A549 (cell line): ENCODE measurements around the gene EPB41L4A. TPM values are rescaled to one million over a fixed set of nuclear protein-coding genes. Genes with fewer than 3 reads are reported as not detected.

Experiments used
- ATAC-seq, 2 experiments: fragments of 200-7000 bp in 1 of 2; fragments of >200 bp in 1 of 2; cut with Nextera tagmentation in 1 of 2; cut with Tn5 transposase in 1 of 2; 3 replicates each; pipeline versions ENCODE4 v1.8.0 to v1.9.1; 2018 to 2020; ENCODE audit warnings: mild to moderate bottlenecking in 1 of 2, moderate library complexity in 1 of 2
- CTCF ChIA-PET: fragments of 300-600 bp; sonication (Branson Sonifier 250); formaldehyde crosslinking; extraction: SDS; loops from one replicate; lab custom pipeline; 2021; ENCODE audit warnings: antibody characterized with exemption, inconsistent platforms; lab: Yijun Ruan, JAX
- POLR2A ChIA-PET: fragments of 350-600 bp; formaldehyde crosslinking; extraction: SDS; loops from one replicate; lab custom pipeline; 2021; ENCODE audit warnings: antibody characterized with exemption, inconsistent platforms; lab: Yijun Ruan, JAX
- DNase-seq, 2 experiments: peaks; one replicate each; pipeline versions ENCODE4 v3.0.0 to v3.0.0-alpha.2; 2011 to 2016; ENCODE audit warnings: low read depth in 1 of 2, low spot score in 1 of 2
- FAIRE-seq: peaks from 2 replicates; lab custom pipeline; 2011; peaks lifted over from hg19 to GRCh38; lab: Jason Lieb, UNC
- H3K27ac ChIP-seq, 2 experiments: fragments of >200 bp; sonication (Bioruptor Twin); formaldehyde crosslinking; 3 replicates each; pipeline ENCODE4 v1.5.1; 2016 to 2017
- H3K4me1 ChIP-seq: fragments of >200 bp; sonication (Bioruptor Twin); formaldehyde crosslinking; 3 replicates; pipeline ENCODE4 v1.6.1; 2016
- H3K4me2 ChIP-seq: fragments of >200 bp; sonication (Bioruptor Twin); formaldehyde crosslinking; 3 replicates; pipeline ENCODE4 v1.6.1; 2016
- H3K4me3 ChIP-seq: fragments of >200 bp; sonication (Bioruptor Twin); formaldehyde crosslinking; 3 replicates; pipeline ENCODE4 v1.5.1; 2016
- H3K9me3 ChIP-seq: fragments of >200 bp; sonication (Bioruptor Twin); formaldehyde crosslinking; 3 replicates; pipeline ENCODE4 v1.6.1; 2016
- CBX2 ChIP-seq: fragments of 200-600 bp; sonication (generic); IDR thresholded peaks from 2 replicates; pipeline ENCODE4 v1.6.1; 2016; ENCODE audit warnings: low read depth, mild to moderate bottlenecking, borderline replicate concordance
- EP300 ChIP-seq, 2 experiments: fragments of >200 bp; sonication (Bioruptor Twin); formaldehyde crosslinking; IDR thresholded peaks; 2 replicates in 1 of 2; 3 replicates in 1 of 2; pipeline ENCODE4 v1.6.1; 2016 to 2017
- ESRRA ChIP-seq: fragments of 150-350 bp; IDR thresholded peaks from 2 replicates; pipeline ENCODE4 v1.6.1; 2014; ENCODE audit warnings: mild to moderate bottlenecking, low read length, borderline replicate concordance
- FOSL2 ChIP-seq, 2 experiments: fragments of 450-650 bp in 1 of 2; fragments of >200 bp in 1 of 2; sonication (Bioruptor Twin) in 1 of 2; formaldehyde crosslinking; IDR thresholded peaks; 2 replicates each; pipeline versions ENCODE4 v1.5.0 to v1.6.1; 2016 to 2020; ENCODE audit warnings: mild to moderate bottlenecking in 1 of 2, moderate library complexity in 1 of 2
- HDAC2 ChIP-seq: fragments of 200-600 bp; sonication (generic); IDR thresholded peaks from 2 replicates; pipeline ENCODE4 v1.6.1; 2016
- JUN ChIP-seq, 2 experiments: fragments of >200 bp; sonication (Bioruptor Twin); formaldehyde crosslinking; IDR thresholded peaks; 2 replicates in 1 of 2; 3 replicates in 1 of 2; pipeline ENCODE4 v1.6.1; 2016 to 2017
- MAFK ChIP-seq: fragments of 450-650 bp; IDR thresholded peaks from 2 replicates; pipeline ENCODE4 v1.6.1; 2014; ENCODE audit not compliant: partially characterized antibody
- NFE2L2 ChIP-seq: fragments of 150-350 bp; conservative IDR thresholded peaks from 2 replicates; pipeline ENCODE4 v1.6.1; 2014; ENCODE audit warnings: low read length
- NPAS2 ChIP-seq: fragments of 250-450 bp; sonication (Bioruptor Pico); IDR thresholded peaks from 2 replicates; pipeline ENCODE4 v1.8.0; 2022; ENCODE audit warnings: mild to moderate bottlenecking, moderate library complexity, borderline replicate concordance
- PHF8 ChIP-seq: fragments of 200-600 bp; sonication (generic); IDR thresholded peaks from 2 replicates; pipeline ENCODE4 v1.6.1; 2016; ENCODE audit warnings: low read depth, mild to moderate bottlenecking, antibody characterized with exemption, moderate library complexity, borderline replicate concordance
- POLR2A ChIP-seq: IDR thresholded peaks from 2 replicates; pipeline ENCODE4 v1.6.1; 2012; ENCODE audit warnings: mild to moderate bottlenecking, low read length
- POLR2AphosphoS2 ChIP-seq: conservative IDR thresholded peaks from 2 replicates; pipeline ENCODE4 v1.6.1; 2012; ENCODE audit warnings: low read length, improper control_type of control experiment, inconsistent platforms
- RFX5 ChIP-seq: fragments of 450-650 bp; IDR thresholded peaks from 2 replicates; pipeline ENCODE4 v1.7.1; 2014; ENCODE audit warnings: antibody characterized with exemption, mild to moderate bottlenecking, moderate library complexity
- SMC3 ChIP-seq: fragments of >200 bp; sonication (Bioruptor Twin); formaldehyde crosslinking; IDR thresholded peaks from 3 replicates; pipeline ENCODE4 v1.6.1; 2018; ENCODE audit warnings: inconsistent platforms
- TFCP2L1 ChIP-seq: fragments of 250-450 bp; sonication (Bioruptor Pico); IDR thresholded peaks from 2 replicates; pipeline ENCODE4 v1.5.0; 2021; ENCODE audit warnings: mild to moderate bottlenecking
- ZFP36 ChIP-seq: fragments of 450-650 bp; IDR thresholded peaks from 2 replicates; pipeline ENCODE4 v1.6.1; 2014; ENCODE audit warnings: borderline replicate concordance; ENCODE audit not compliant: partially characterized antibody
- WGBS: methylation state at CpG from one replicate; pipeline ENCODE4 v1.1.6; 2017; ENCODE audit errors: missing lambda C conversion rate; 5-methylcytosine and 5-hydroxymethylcytosine counted together
- polyA plus RNA-seq, 4 experiments: library from polyadenylated mRNA; depleted of rRNA in 3 of 4; stranded (reverse); fragments of >200 nt; fragmentation: RNase III in 1 of 4; extraction: RNeasy Plus Mini Kit Qiagen cat#74134 plus additional on column Dnase treatment in 1 of 4; gene quantifications; 2 replicates in 3 of 4; 3 replicates in 1 of 4; pipeline ENCODE4 v1.2.3, GENCODE V29; 2011 to 2017
- TF ChIP-seq, protein P1 (sequence below): fragments of >200 bp; sonication (Bioruptor Twin); formaldehyde crosslinking; IDR thresholded peaks from 2 replicates; pipeline ENCODE4 v1.6.1; 2016
- TF ChIP-seq, protein P2 (sequence below): IDR thresholded peaks from 2 replicates; pipeline ENCODE4 v1.6.1; 2012
- TF ChIP-seq, protein P3 (sequence below): fragments of >200 bp; sonication (Bioruptor Twin); formaldehyde crosslinking; IDR thresholded peaks from 3 replicates; pipeline ENCODE4 v1.6.1; 2016
- TF ChIP-seq, protein P4 (sequence below): fragments of 250-450 bp; sonication (Bioruptor Pico); IDR thresholded peaks from 2 replicates; pipeline ENCODE4 v1.5.0; 2021; ENCODE audit warnings: mild to moderate bottlenecking, moderate library complexity, borderline replicate concordance
- TF ChIP-seq, protein P5 (sequence below): fragments of >200 bp; sonication (Bioruptor Twin); formaldehyde crosslinking; IDR thresholded peaks from 3 replicates; pipeline ENCODE4 v1.5.1; 2016

EPB41L4A gene
- polyA plus RNA-seq, 2 of the 4 experiments (the other 2 are of a cell fraction), result 1.3 to 4.4 TPM

DNA sequence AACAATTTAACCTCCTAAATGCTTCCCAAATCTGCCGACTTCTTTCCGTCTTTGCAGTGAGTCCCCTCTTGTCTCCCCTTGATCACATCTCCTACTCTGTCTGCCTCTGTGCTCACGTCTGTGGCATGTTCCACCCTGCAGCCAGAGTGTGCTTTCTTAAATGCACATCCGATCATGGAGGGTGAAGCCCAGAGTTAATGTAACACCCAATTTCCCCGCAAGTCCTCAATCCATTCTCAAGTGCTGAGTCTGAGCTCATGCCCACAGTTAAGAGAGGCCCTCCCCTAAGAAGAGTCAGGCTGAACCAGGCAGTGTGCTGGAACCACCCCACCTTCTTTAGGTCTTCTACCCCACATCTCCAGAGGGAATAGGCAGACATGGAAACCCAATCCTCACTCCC lies 164.8 kb downstream of the EPB41L4A start:
- FAIRE-seq, result no peak
- Histone ChIP-seq H3K4me1 (no peaks in the 10 kb centered on the region), H3K9me3 (no peaks in the 10 kb centered on the region), H3K27ac (no peak overlapping the region), H3K4me2 (no peak overlapping the region), H3K4me3 (no peak overlapping the region)
- ChIA-PET POLR2A (no interaction called here), CTCF (no interaction called here)
- DNase-seq, result no peak
- ATAC-seq, result peak in 1 of 2 experiments; percentile 45; a peak in 2 of 6 replicates
- TF ChIP-seq, protein P1, sequence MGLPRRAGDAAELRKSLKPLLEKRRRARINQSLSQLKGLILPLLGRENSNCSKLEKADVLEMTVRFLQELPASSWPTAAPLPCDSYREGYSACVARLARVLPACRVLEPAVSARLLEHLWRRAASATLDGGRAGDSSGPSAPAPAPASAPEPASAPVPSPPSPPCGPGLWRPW, result no peak
- TF ChIP-seq PHF8, result no peak
- TF ChIP-seq NPAS2 (CRISPR knock-in tag), result no peak
- no peak for TF ChIP-seq POLR2A
- no peak for TF ChIP-seq FOSL2 (IDR thresholded peaks at IDR 0.05)
- no peak for TF ChIP-seq FOSL2 (CRISPR knock-in tag; IDR thresholded peaks at IDR 0.05)
- no peak for TF ChIP-seq CBX2
- TF ChIP-seq, protein P2, sequence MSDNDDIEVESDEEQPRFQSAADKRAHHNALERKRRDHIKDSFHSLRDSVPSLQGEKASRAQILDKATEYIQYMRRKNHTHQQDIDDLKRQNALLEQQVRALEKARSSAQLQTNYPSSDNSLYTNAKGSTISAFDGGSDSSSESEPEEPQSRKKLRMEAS, result no peak
- no peak for TF ChIP-seq NFE2L2
- TF ChIP-seq SMC3, result no peak
- no peak for TF ChIP-seq HDAC2
- TF ChIP-seq POLR2AphosphoS2, result no peak
- TF ChIP-seq MAFK, result no peak
- TF ChIP-seq ZFP36, result no peak
- 87% methylated on average over 5 of the region's 5 CpGs for WGBS

DNA sequence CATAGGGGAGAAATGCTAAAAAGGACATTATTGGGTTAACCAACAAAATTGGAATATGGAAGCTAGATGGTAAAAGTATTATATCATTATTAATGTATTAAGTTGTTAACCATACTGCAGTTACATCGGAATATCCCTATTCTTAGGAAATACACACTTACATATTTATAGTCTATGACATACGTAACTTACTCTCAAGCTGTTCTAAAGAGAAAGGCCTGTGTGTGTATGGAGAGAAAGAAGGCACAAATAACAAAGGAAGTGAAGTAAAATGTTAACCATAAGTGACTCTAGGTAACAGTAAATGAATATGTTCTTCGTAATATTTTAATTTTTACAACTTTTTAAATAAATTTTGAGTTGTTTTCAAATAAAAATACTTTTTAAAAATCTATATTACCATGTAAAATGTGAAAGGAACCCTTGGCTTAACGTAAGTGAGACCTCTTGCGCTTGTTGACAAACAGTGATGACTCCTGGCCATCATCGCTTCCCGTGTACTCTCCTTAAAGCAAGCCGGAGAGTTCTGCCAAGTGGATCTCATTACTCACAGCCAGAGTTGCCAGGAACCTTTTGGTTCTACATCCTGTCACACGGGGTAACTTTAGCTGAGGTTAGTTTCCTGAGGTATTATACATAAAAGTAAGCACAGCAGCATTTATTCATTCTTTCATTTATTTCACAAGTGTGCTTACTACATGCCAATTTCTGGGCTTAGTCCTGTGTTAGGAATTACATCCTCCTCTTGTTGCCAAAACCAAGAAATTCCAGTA lies 165.4 kb downstream of the EPB41L4A start:
- Histone ChIP-seq H3K27ac (no peak overlapping the region), H3K9me3 (no peaks in the 10 kb centered on the region), H3K4me1 (no peaks in the 10 kb centered on the region), H3K4me3 (no peak overlapping the region)
- 56% methylated on average over 9 of the region's 9 CpGs for WGBS
- no peak for DNase-seq
- TF ChIP-seq PHF8, result no peak
- TF ChIP-seq JUN (IDR thresholded peaks at IDR 0.05), result no peak
- TF ChIP-seq, protein P3, sequence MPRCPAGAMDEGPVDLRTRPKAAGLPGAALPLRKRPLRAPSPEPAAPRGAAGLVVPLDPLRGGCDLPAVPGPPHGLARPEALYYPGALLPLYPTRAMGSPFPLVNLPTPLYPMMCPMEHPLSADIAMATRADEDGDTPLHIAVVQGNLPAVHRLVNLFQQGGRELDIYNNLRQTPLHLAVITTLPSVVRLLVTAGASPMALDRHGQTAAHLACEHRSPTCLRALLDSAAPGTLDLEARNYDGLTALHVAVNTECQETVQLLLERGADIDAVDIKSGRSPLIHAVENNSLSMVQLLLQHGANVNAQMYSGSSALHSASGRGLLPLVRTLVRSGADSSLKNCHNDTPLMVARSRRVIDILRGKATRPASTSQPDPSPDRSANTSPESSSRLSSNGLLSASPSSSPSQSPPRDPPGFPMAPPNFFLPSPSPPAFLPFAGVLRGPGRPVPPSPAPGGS, result no peak
- TF ChIP-seq, protein P4, sequence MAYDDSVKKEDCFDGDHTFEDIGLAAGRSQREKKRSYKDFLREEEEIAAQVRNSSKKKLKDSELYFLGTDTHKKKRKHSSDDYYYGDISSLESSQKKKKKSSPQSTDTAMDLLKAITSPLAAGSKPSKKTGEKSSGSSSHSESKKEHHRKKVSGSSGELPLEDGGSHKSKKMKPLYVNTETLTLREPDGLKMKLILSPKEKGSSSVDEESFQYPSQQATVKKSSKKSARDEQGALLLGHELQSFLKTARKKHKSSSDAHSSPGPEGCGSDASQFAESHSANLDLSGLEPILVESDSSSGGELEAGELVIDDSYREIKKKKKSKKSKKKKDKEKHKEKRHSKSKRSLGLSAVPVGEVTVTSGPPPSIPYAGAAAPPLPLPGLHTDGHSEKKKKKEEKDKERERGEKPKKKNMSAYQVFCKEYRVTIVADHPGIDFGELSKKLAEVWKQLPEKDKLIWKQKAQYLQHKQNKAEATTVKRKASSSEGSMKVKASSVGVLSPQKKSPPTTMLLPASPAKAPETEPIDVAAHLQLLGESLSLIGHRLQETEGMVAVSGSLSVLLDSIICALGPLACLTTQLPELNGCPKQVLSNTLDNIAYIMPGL (CRISPR knock-in tag), result no peak
- no peak for TF ChIP-seq ESRRA
- TF ChIP-seq EP300 (IDR thresholded peaks at IDR 0.05), result no peak
- TF ChIP-seq, protein P1, result no peak
- no peak for TF ChIP-seq MAFK
- TF ChIP-seq HDAC2, result no peak
- no peak for TF ChIP-seq TFCP2L1 (CRISPR knock-in tag)
- TF ChIP-seq, protein P5, sequence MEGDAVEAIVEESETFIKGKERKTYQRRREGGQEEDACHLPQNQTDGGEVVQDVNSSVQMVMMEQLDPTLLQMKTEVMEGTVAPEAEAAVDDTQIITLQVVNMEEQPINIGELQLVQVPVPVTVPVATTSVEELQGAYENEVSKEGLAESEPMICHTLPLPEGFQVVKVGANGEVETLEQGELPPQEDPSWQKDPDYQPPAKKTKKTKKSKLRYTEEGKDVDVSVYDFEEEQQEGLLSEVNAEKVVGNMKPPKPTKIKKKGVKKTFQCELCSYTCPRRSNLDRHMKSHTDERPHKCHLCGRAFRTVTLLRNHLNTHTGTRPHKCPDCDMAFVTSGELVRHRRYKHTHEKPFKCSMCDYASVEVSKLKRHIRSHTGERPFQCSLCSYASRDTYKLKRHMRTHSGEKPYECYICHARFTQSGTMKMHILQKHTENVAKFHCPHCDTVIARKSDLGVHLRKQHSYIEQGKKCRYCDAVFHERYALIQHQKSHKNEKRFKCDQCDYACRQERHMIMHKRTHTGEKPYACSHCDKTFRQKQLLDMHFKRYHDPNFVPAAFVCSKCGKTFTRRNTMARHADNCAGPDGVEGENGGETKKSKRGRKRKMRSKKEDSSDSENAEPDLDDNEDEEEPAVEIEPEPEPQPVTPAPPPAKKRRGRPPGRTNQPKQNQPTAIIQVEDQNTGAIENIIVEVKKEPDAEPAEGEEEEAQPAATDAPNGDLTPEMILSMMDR, result no peak
- no peak for TF ChIP-seq FOSL2 (IDR thresholded peaks at IDR 0.05)
- TF ChIP-seq FOSL2 (CRISPR knock-in tag; IDR thresholded peaks at IDR 0.05), result no peak
- no peak for TF ChIP-seq RFX5
- TF ChIP-seq, all 56 proteins: peak for 0
- H3K4me2 ChIP-seq, result no peak overlapping the region
- ATAC-seq (no peak), FAIRE-seq (no peak)
- ChIA-PET POLR2A (no interaction called here), CTCF (interaction anchor here (0.5 kb wide), 1 partner anchor 72 kb away, joined by 3 read pairs; no protein-coding TSS in a partner anchor)
